Tibial nerve (tissue), 3 donors: ENCODE data around the gene CUX1.
"Not testable (repeated sequence)": the region's sequence is repeated elsewhere in the genome, so short reads cannot be mapped to it uniquely, and the experiment has no call there.

Experiments used
- CTCF ChIP-seq, 5 experiments: fragments of 200-600 bp in 3 of 5; fragments of 450-650 bp in 2 of 5; sonication (generic) in 3 of 5; IDR thresholded peaks; one replicate each; pipeline ENCODE4 v1.5.1; 2016 to 2019; ENCODE audit warnings: antibody characterized with exemption in 5 of 5, mild to moderate bottlenecking in 3 of 5, moderate library complexity in 2 of 5
- POLR2A ChIP-seq, 2 donors: fragments of 450-650 bp; IDR thresholded peaks; one replicate each; pipeline ENCODE4 v1.6.1; 2017; ENCODE audit warnings: antibody characterized with exemption in 2 of 2, mild to moderate bottlenecking in 2 of 2, moderate library complexity in 2 of 2

GRCh38 chr7:101792682-101793071 lies 24.7 kb upstream of the CUX1 start:
- not testable (repeated sequence) for TF ChIP-seq CTCF, POLR2A (IDR thresholded peaks at IDR 0.05)
